K562 (cell line): ENCODE measurements around the gene OR2H2. TPM values are rescaled to one million over a fixed set of nuclear protein-coding genes. Genes with fewer than 3 reads are reported as not detected.

Experiments
- AFF1 ChIP-seq, 2 experiments: fragments of 450-650 bp; IDR thresholded peaks; 2 replicates each; pipeline ENCODE4 v1.6.1; 2018; ENCODE audit warnings: mild to moderate bottlenecking in 2 of 2, low read depth in 1 of 2; ENCODE audit not compliant: partially characterized antibody in 2 of 2
- ARID1B ChIP-seq: fragments of 450-650 bp; IDR thresholded peaks from 2 replicates; pipeline ENCODE4 v1.6.1; 2016; ENCODE audit warnings: antibody characterized with exemption, mild to moderate bottlenecking, inconsistent platforms
- ARID2 ChIP-seq: fragments of 450-650 bp; IDR thresholded peaks from 2 replicates; pipeline ENCODE4 v1.6.1; 2017; ENCODE audit warnings: antibody characterized with exemption, mild to moderate bottlenecking
- ARNT ChIP-seq, 2 experiments: fragments of 450-650 bp; IDR thresholded peaks; 2 replicates each; pipeline ENCODE4 v1.6.1; 2016; ENCODE audit warnings: mild to moderate bottlenecking in 1 of 2
- DNMT1 ChIP-seq: fragments of 450-650 bp; IDR thresholded peaks from 2 replicates; pipeline ENCODE4 v1.6.1; 2016; ENCODE audit warnings: antibody characterized with exemption, mild to moderate bottlenecking
- E2F1 ChIP-seq: sonication (generic); formaldehyde crosslinking; IDR thresholded peaks from 2 replicates; pipeline ENCODE4 v1.8.1; 2023; ENCODE audit warnings: mild to moderate bottlenecking, missing genetic modification reagents, moderate library complexity
- HDAC2 ChIP-seq: fragments of 450-650 bp; IDR thresholded peaks from 2 replicates; pipeline ENCODE4 v1.6.1; 2016; ENCODE audit warnings: mild to moderate bottlenecking
- KDM1A ChIP-seq, 2 experiments: fragments of 450-650 bp; IDR thresholded peaks; 2 replicates each; pipeline ENCODE4 v1.6.1; 2016; ENCODE audit warnings: mild to moderate bottlenecking in 2 of 2
- LCOR ChIP-seq: sonication (generic); formaldehyde crosslinking; IDR thresholded peaks from 2 replicates; pipeline ENCODE4 v1.8.0; 2022; ENCODE audit warnings: mild to moderate bottlenecking, missing genetic modification reagents
- MTA3 ChIP-seq: fragments of 450-650 bp; formaldehyde crosslinking; IDR thresholded peaks from 2 replicates; pipeline ENCODE4 v1.6.1; 2017; ENCODE audit warnings: mild to moderate bottlenecking, borderline replicate concordance
- MYC ChIP-seq, 2 experiments: fragments of 250-450 bp in 1 of 2; sonication (Bioruptor Pico) in 1 of 2; IDR thresholded peaks; 2 replicates each; pipeline versions ENCODE4 v1.5.1 to v1.6.1; 2012 to 2021; ENCODE audit warnings: low read depth in 2 of 2, borderline replicate concordance in 1 of 2, improper control_type of control experiment in 1 of 2, low read length in 1 of 2, mild to moderate bottlenecking in 1 of 2, moderate library complexity in 1 of 2
- PTTG1 ChIP-seq: fragments of 450-650 bp; IDR thresholded peaks from 2 replicates; pipeline ENCODE4 v1.6.1; 2016; ENCODE audit warnings: low read depth, mild to moderate bottlenecking, missing genetic modification characterization, missing compliant biosample characterization
- RB1 ChIP-seq: fragments of 450-650 bp; IDR thresholded peaks from 2 replicates; pipeline ENCODE4 v1.6.1; 2017; ENCODE audit warnings: low read depth, mild to moderate bottlenecking
- RBM34 ChIP-seq: fragments of 200-400 bp; formaldehyde crosslinking; IDR thresholded peaks from 2 replicates; pipeline ENCODE4 v1.6.1; 2018; ENCODE audit warnings: low read length, borderline replicate concordance; ENCODE audit not compliant: insufficient read depth
- SMARCE1 ChIP-seq: fragments of 450-650 bp; IDR thresholded peaks from 2 replicates; pipeline ENCODE4 v1.7.1; 2016; ENCODE audit warnings: mild to moderate bottlenecking
- SP1 ChIP-seq: sonication (generic); formaldehyde crosslinking; IDR thresholded peaks from 2 replicates; pipeline ENCODE4 v1.8.1; 2022; ENCODE audit warnings: mild to moderate bottlenecking, missing genetic modification reagents
- THRAP3 ChIP-seq: fragments of 450-650 bp; IDR thresholded peaks from 2 replicates; pipeline ENCODE4 v1.6.1; 2016; ENCODE audit warnings: mild to moderate bottlenecking, inconsistent platforms, borderline replicate concordance
- ZNF232 ChIP-seq: sonication (generic); formaldehyde crosslinking; IDR thresholded peaks from 2 replicates; pipeline ENCODE4 v1.8.0; 2022; ENCODE audit warnings: mild to moderate bottlenecking, missing genetic modification reagents
- ZNF263 ChIP-seq: sonication (generic); formaldehyde crosslinking; IDR thresholded peaks from 2 replicates; pipeline ENCODE4 v1.8.0; 2022; ENCODE audit warnings: mild to moderate bottlenecking, missing genetic modification reagents, borderline replicate concordance
- ZNF707 ChIP-seq: fragments of 250-450 bp; sonication (Bioruptor Pico); conservative IDR thresholded peaks from 2 replicates; pipeline ENCODE4 v1.8.0; 2022; ENCODE audit warnings: inconsistent platforms, mild to moderate bottlenecking, moderate library complexity
- polyA plus RNA-seq, 8 experiments: library from polyadenylated mRNA; depleted of rRNA in 4 of 8; stranded (reverse) in 5 of 8; unstranded in 3 of 8; fragments of >200 nt; fragmentation: Nextera tagmentation in 2 of 8; fragmentation: Illumina TruSeq in 1 of 8; extraction: Ambion mirVana in 2 of 8; extraction: Trizol in 1 of 8; gene quantifications; 2 replicates each; pipeline versions ENCODE4 v1.2.1 to v1.2.3, GENCODE V29; 2011 to 2014; ENCODE audit warnings: inconsistent platforms in 1 of 8, missing spikeins in 1 of 8
- total RNA-seq, 7 experiments: library from RNA; depleted of rRNA in 6 of 7; stranded (reverse); fragments of >200 nt in 6 of 7; fragmentation: Illumina TruSeq in 2 of 7; extraction: Trizol in 2 of 7; gene quantifications; 2 replicates each; pipeline versions ENCODE4 v1.2.1 to v1.2.3, GENCODE V29; 2011 to 2021; ENCODE audit warnings: low replicate concordance in 1 of 7
- TF ChIP-seq, protein P1 (sequence below): fragments of 450-650 bp; formaldehyde crosslinking; IDR thresholded peaks from 2 replicates; pipeline ENCODE4 v1.4.0; 2022; ENCODE audit warnings: missing genetic modification characterization

Gene OR2H2
- total and polyA plus RNA-seq, 9 of the 15 experiments (the other 6 are each of a cell fraction or from before 2014, with no cell fraction given): not detected

DNA sequence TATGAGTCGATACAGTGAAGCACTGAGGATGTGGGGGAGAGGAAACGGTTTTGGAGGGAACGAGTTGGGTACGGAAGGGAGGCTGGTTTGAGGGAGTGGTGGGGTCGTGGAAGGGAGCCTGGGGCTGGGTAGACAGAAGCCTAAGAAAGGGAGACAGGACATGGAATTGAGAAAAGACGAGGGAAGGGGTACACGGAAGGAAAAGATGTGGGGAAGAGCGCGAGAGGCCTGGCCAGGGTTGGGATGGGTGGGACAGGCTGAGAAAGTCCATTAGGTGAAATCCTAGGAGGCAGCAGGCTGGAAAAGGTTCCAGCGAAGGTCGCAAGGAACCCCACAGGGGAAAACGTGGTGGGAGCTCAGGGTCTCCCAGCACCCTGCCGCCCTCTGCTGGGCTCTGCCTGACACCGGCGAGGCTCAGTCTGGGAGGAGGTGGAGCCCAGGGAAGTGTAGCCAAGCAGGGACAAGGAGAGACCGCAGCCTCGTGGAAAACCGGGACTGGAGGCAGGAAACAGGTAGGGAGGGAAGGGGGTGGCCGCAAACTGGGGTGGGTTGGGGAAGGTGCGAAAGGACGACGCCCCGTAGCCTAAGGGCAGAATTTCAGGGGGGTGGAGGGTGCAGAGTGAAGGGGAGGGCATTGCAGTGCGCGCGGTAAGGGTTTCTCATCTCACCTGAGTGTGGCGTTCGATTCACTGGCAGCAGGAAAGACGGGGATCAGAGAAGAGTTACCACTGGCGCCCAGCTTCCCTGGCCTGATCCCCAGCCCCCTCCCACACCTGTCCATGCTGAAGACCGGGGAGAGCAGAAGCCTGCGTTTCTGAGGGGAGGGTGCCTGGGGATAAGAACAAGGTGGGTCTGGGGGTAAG lies 43.7 kb downstream of the OR2H2 start (continued):
- TF ChIP-seq AFF1 (IDR thresholded peaks at IDR 0.05; ENCODE audit: low read depth in 1 of 2, partially characterized antibody in 2 of 2) (no peak), ARNT (IDR thresholded peaks at IDR 0.05) (0 out of 4 replicates have a peak, but pooled peaks of 1 of the 2 experiments have one; percentile 33), THRAP3 (peak; percentile 55; the same call in 1 of the 2 replicates), DNMT1 (peak; percentile 48; the same call in 1 of the 2 replicates), ZNF707 (CRISPR knock-in tag) (no peak), RBM34 (no peak), PTTG1 (tag) (no peak), MTA3 (0 out of 2 replicates have a peak, but pooled peaks have one; percentile 57), SMARCE1 (peak; percentile 48; the same call in 1 of the 2 replicates), ZNF232 (CRISPR knock-in tag) (no peak), ZNF263 (CRISPR knock-in tag) (peak; percentile 64; the same call in 1 of the 2 replicates), HDAC2 (peak; percentile 71), E2F1 (CRISPR knock-in tag) (no peak), KDM1A (IDR thresholded peaks at IDR 0.05) (no peak), ARID1B (peak; percentile 61), MYC (IDR thresholded peaks at IDR 0.05; ENCODE audit: low read depth, low read length) (peak; percentile 95), MYC (CRISPR knock-in tag; IDR thresholded peaks at IDR 0.05; ENCODE audit: borderline replicate concordance, low read depth) (peak; percentile 1), SP1 (peak; percentile 54; the same call in 1 of the 2 replicates), RB1 (peak; percentile 77; the same call in 1 of the 2 replicates), ARID2 (0 out of 2 replicates have a peak, but pooled peaks have one; percentile 12), LCOR (CRISPR knock-in tag) (0 out of 2 replicates have a peak, but pooled peaks have one; percentile 23)
- TF ChIP-seq, protein P1, sequence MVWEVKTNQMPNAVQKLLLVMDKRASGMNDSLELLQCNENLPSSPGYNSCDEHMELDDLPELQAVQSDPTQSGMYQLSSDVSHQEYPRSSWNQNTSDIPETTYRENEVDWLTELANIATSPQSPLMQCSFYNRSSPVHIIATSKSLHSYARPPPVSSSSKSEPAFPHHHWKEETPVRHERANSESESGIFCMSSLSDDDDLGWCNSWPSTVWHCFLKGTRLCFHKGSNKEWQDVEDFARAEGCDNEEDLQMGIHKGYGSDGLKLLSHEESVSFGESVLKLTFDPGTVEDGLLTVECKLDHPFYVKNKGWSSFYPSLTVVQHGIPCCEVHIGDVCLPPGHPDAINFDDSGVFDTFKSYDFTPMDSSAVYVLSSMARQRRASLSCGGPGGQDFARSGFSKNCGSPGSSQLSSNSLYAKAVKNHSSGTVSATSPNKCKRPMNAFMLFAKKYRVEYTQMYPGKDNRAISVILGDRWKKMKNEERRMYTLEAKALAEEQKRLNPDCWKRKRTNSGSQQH (CRISPR knock-in tag): peak; percentile 93
